Kidney glomerular epithelial cell (primary cell): Measurements from ENCODE around the gene AHNAK.
A peak's percentile ranks its signal among the peaks of the same experiment; 100 is the strongest.
"Not testable (repeated sequence)": the region's sequence is repeated elsewhere in the genome, so short reads cannot be mapped to it uniquely, and the experiment has no call there.

ENCODE experiments used
- DNase-seq: peaks from one replicate; lab custom pipeline; 2025; lab: John Stamatoyannopoulos, UW

Gene AHNAK

GRCh38 chr11:62573592-62574362 lies 27.2 kb upstream of the AHNAK start, which contains the start of gene EEF1G:
Gene EEF1G, minus strand, starts transcription at chr11:62573891. Its CDS starts 49 bp downstream, at chr11:62573842.
- DNase-seq: peak; percentile 99

GRCh38 chr11:62573006-62573591 lies 26.5 kb upstream of the AHNAK start:
- no peak for DNase-seq

- DNase-seq: no peak
Observed at GRCh38 chr11:62572431-62572830, 25.8 kb upstream of the AHNAK start.

GRCh38 chr11:62571493-62571892 lies 24.9 kb upstream of the AHNAK start:
- DNase-seq: not testable (repeated sequence)

GRCh38 chr11:62570903-62571302 lies 24.3 kb upstream of the AHNAK start:
- not testable (repeated sequence) for DNase-seq

GRCh38 chr11:62569611-62570010 lies 23.0 kb upstream of the AHNAK start:
- DNase-seq: no peak

- DNase-seq: no peak
Observed at GRCh38 chr11:62567018-62567633, 20.5 kb upstream of the AHNAK start.

GRCh38 chr11:62566247-62566646 lies 19.6 kb upstream of the AHNAK start:
- DNase-seq: no peak

- no peak for DNase-seq
Observed at GRCh38 chr11:62565100-62565802, 18.6 kb upstream of the AHNAK start.

- DNase-seq: not testable (repeated sequence)
Observed at GRCh38 chr11:62561677-62562230, 15.1 kb upstream of the AHNAK start.

- DNase-seq: peak; percentile 96
Observed at GRCh38 chr11:62560566-62561103, 14.0 kb upstream of the AHNAK start.

GRCh38 chr11:62559626-62560025 lies 13.0 kb upstream of the AHNAK start:
- not testable (repeated sequence) for DNase-seq

DNA sequence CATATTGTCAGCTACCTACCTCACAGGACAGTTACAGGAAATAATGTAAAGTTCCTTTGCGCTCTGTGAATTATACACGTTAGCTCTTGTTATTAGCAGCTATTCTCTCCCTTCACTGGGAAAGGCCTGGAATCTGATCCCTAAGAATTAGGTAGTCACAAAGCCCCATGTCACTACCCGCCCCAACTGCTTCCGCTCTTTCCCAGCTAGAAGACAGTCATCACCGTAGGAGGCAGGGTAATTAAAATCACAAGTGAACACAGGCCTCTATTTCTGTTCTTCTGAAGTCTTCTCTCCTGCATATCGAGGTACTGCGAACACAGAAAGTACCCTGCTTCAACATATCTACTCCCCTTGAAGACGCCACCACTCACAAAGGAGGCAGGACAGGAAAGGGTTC lies 12.6 kb upstream of the AHNAK start:
- DNase-seq: no peak

GRCh38 chr11:62558669-62559068 lies 12.1 kb upstream of the AHNAK start:
- no peak for DNase-seq

GRCh38 chr11:62556875-62557631 lies 10.4 kb upstream of the AHNAK start:
- DNase-seq: no peak

GRCh38 chr11:62556108-62556874 lies 9.7 kb upstream of the AHNAK start:
- peak; percentile 92 for DNase-seq

DNA sequence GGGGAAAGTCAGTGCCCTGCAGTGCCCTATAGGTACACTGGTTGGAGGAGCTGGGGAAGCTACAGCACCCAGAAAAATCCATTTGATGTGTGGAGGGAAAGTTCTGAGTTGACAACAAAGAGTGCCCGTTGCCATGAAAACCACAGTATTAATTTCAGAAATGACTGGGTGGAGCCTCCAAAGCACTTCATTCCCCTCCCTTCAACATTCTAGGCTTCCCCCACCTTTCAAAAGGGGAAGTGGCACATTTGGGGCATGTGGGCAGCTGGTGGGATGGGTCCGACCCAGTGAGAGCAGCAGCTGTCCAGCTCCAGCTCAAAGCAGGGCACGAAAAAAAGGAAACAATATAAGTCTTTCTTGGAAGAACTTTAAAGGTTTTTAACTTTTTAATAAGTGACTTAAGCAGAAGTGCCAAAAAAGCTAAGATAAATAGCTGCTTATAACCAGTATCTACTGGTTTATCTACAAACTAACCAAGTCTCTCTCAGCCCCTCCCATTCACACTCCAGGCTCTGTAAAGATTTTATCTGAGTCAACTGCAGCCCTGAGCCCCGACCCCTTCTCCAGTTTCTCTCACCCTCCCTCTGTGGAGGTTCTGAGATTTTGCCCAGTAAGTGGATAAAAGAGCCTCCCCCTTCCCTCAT lies 9.0 kb upstream of the AHNAK start:
- DNase-seq: no peak

GRCh38 chr11:62554387-62555167 lies 8.0 kb upstream of the AHNAK start:
- no peak for DNase-seq

DNA sequence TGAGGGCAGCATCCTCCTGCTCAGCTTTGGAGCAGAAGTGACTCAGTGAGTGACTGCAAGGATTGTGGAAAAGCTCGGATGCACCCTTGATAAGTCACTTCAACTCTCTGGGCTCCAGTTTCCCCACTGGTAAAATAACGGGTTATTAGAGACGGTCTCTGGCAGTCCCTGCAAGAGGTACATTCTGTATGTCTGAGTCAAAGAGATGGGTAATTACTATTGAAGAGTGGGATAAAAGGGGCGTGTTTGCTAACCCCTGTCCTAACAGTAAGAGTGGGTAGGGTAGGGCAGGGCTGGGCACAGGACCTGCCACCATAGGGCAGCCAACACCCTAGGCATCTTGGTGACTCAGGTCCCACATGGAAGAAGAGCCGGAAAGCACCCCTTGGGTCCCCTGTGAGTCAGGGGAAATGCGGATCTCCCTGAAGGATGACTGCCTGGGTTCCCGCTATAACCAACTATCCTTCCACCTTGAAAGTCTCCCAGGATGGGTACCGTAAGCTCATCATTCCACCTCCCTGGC lies 7.3 kb upstream of the AHNAK start:
- peak; percentile 97 for DNase-seq
